HepG2 (cell line): Measurements from ENCODE around the gene PCDHB11. TPM values are rescaled to one million over a fixed set of nuclear protein-coding genes. Genes with fewer than 3 reads are reported as not detected.
A peak's percentile ranks its signal among the peaks of the same experiment; 100 is the strongest.
"Not testable (repeated sequence)": the region's sequence is repeated elsewhere in the genome, so short reads cannot be mapped to it uniquely, and the experiment has no call there.

Source experiments
- ATAC-seq: fragments of 200-7000 bp; cut with Tn5 transposase; 3 replicates; pipeline ENCODE4 v1.9.1; 2020; ENCODE audit warnings: mild to moderate bottlenecking, moderate library complexity
- BruUV-seq: library from RNA; stranded (reverse); fragments of 400-500 nt; replicated peaks from 2 replicates; lab custom pipeline; 2021; lab: Mats Ljungman, UMichigan
- CTCF ChIA-PET: fragments of 300-600 bp; formaldehyde crosslinking; extraction: SDS; loops from one replicate; lab custom pipeline; 2021; ENCODE audit warnings: low total read pairs, inconsistent platforms, low intra/inter-chr PET ratio; lab: Yijun Ruan, JAX
- POLR2A ChIA-PET: fragments of 350-600 bp; sonication (Branson Sonifier 250); formaldehyde crosslinking; loops from one replicate; lab custom pipeline; 2020; ENCODE audit warnings: antibody characterized with exemption, inconsistent platforms; lab: Yijun Ruan, JAX
- DNase-seq: peaks from one replicate; pipeline ENCODE4 v3.0.0-alpha.2; 2015; ENCODE audit warnings: low spot score
- FAIRE-seq: peaks from 3 replicates; lab custom pipeline; 2011; peaks lifted over from hg19 to GRCh38; lab: Jason Lieb, UNC
- H2AFZ ChIP-seq: one replicate; pipeline ENCODE4 v1.6.1; 2011; ENCODE audit warnings: low read length, inconsistent platforms
- H3K27ac ChIP-seq: fragments of 300-600 bp; 3 replicates; pipeline ENCODE4 v1.8.0; 2011; ENCODE audit warnings: mixed run types, mild to moderate bottlenecking, mixed read lengths, low read length, inconsistent platforms; ENCODE audit not compliant: insufficient read depth; ENCODE audit errors: extremely low read length
- H3K27me3 ChIP-seq, 2 experiments: fragments of 200-600 bp in 1 of 2; 2 replicates in 1 of 2; 3 replicates in 1 of 2; pipeline versions ENCODE4 v1.6.0 to v1.8.0; 2011; ENCODE audit warnings: low read length in 2 of 2, mild to moderate bottlenecking in 2 of 2, moderate library complexity in 2 of 2, inconsistent platforms in 1 of 2; ENCODE audit not compliant: insufficient read depth in 2 of 2, control insufficient read depth in 1 of 2
- H3K36me3 ChIP-seq, 2 experiments: fragments of 200-600 bp in 1 of 2; replicated peaks in 1 of 2; 2 replicates in 1 of 2; 3 replicates in 1 of 2; pipeline versions ENCODE4 v1.5.1 to v1.8.0; 2011; ENCODE audit warnings: low read length in 2 of 2, inconsistent platforms in 1 of 2; ENCODE audit not compliant: insufficient read depth in 2 of 2, control insufficient read depth in 1 of 2
- H3K4me1 ChIP-seq: 2 replicates; pipeline ENCODE4 v1.5.1; 2012; ENCODE audit warnings: low read length, inconsistent platforms; ENCODE audit not compliant: insufficient read depth
- H3K4me2 ChIP-seq: 2 replicates; pipeline ENCODE4 v1.6.0; 2011; ENCODE audit warnings: low read depth, low read length, inconsistent platforms
- H3K4me3 ChIP-seq, 3 experiments: fragments of 200-600 bp in 1 of 3; sonication (generic), shearing (Covaris generic) in 1 of 3; replicated peaks in 1 of 3; 2 replicates each; pipeline ENCODE4 v1.5.1; 2011 to 2016; ENCODE audit warnings: low read length in 3 of 3, inconsistent platforms in 2 of 3, low read depth in 2 of 3, mild to moderate bottlenecking in 2 of 3, control low read depth in 1 of 3, mixed read lengths in 1 of 3; ENCODE audit not compliant: insufficient read depth in 1 of 3
- H3K79me2 ChIP-seq: one replicate; pipeline ENCODE4 v1.6.1; 2011; ENCODE audit warnings: low read length, inconsistent platforms; ENCODE audit not compliant: insufficient read depth
- H3K9ac ChIP-seq: 2 replicates; pipeline ENCODE4 v1.6.0; 2011; ENCODE audit warnings: mild to moderate bottlenecking, low read depth, low read length, inconsistent platforms; ENCODE audit not compliant: insufficient read depth
- H3K9me3 ChIP-seq: 2 replicates; pipeline ENCODE4 v1.5.1; 2012; ENCODE audit warnings: mild to moderate bottlenecking, low read length
- H4K20me1 ChIP-seq: 2 replicates; pipeline ENCODE4 v1.6.0; 2011; ENCODE audit warnings: inconsistent platforms, mild to moderate bottlenecking, low read length, moderate library complexity; ENCODE audit not compliant: insufficient read depth
- NFE2L2 ChIP-seq: fragments of 150-350 bp; IDR thresholded peaks from 2 replicates; pipeline ENCODE4 v1.6.1; 2014; ENCODE audit warnings: low read length
- SOX6 ChIP-seq, 2 experiments: fragments of 450-650 bp in 1 of 2; sonication (generic) in 1 of 2; formaldehyde crosslinking in 1 of 2; IDR thresholded peaks; 2 replicates each; pipeline versions ENCODE4 v1.4.0 to v1.6.1; 2017 to 2020; ENCODE audit warnings: antibody characterized with exemption in 1 of 2, mild to moderate bottlenecking in 1 of 2, missing genetic modification reagents in 1 of 2
- SRF ChIP-seq: IDR thresholded peaks from 2 replicates; pipeline ENCODE4 v1.6.1; 2011; ENCODE audit warnings: mild to moderate bottlenecking, low read depth, low read length, moderate library complexity
- STAG1 ChIP-seq: sonication (generic); formaldehyde crosslinking; IDR thresholded peaks from 2 replicates; pipeline ENCODE4 v1.4.0; 2020; ENCODE audit warnings: missing genetic modification reagents
- TOPORS ChIP-seq: sonication (generic); formaldehyde crosslinking; IDR thresholded peaks from 2 replicates; pipeline ENCODE4 v1.8.0; 2023; ENCODE audit warnings: mild to moderate bottlenecking, missing genetic modification reagents
- ZFYVE20 ChIP-seq: sonication (generic); formaldehyde crosslinking; IDR thresholded peaks from 2 replicates; pipeline ENCODE4 v1.8.0; 2023; ENCODE audit warnings: low read depth, mild to moderate bottlenecking, moderate library complexity, missing genetic modification reagents, borderline replicate concordance
- WGBS: methylation state at CpG from one replicate; pipeline ENCODE4 v1.1.6; 2017; ENCODE audit warnings: low lambda C conversion rate; 5-methylcytosine and 5-hydroxymethylcytosine counted together
- in situ Hi-C: cut with HindIII; loops from 2 replicates; pipeline ENCODE4 v1.10.0; 2017; ENCODE audit warnings: low pct_unique_long_range_greater_than_20kb; ENCODE audit not compliant: extremely low pct_ligation_motif_present
- intact Hi-C: fragments of 100-400 bp; cut with micrococcal nuclease; formaldehyde crosslinking; loops from one replicate; pipeline ENCODE4 v1.10.0; 2022; ENCODE audit not compliant: unreplicated experiment
- polyA plus RNA-seq, 8 experiments: library from polyadenylated mRNA; depleted of rRNA in 3 of 8; stranded (reverse) in 7 of 8; unstranded in 1 of 8; fragments of >200 nt; fragmentation: Illumina TruSeq in 4 of 8; extraction: Trizol in 4 of 8; gene quantifications; 2 replicates each; pipeline versions ENCODE4 v1.2.1 to v1.2.3, GENCODE V29; 2011 to 2016; ENCODE audit warnings: low read depth in 4 of 8, missing spikeins in 1 of 8, mixed read lengths in 1 of 8; ENCODE audit not compliant: insufficient read depth in 1 of 8
- total RNA-seq, 5 experiments: library from RNA; depleted of rRNA; stranded (reverse); fragments of >200 nt; fragmentation: Illumina TruSeq; extraction: Trizol; gene quantifications; 2 replicates each; pipeline ENCODE4 v1.2.3, GENCODE V29; 2016; ENCODE audit warnings: low read depth in 1 of 5
- TF ChIP-seq, protein P1 (sequence below): sonication (generic); formaldehyde crosslinking; IDR thresholded peaks from 2 replicates; pipeline ENCODE4 v1.8.1; 2022; ENCODE audit warnings: mild to moderate bottlenecking, missing genetic modification reagents
- TF ChIP-seq, protein P2 (sequence below): sonication (generic); formaldehyde crosslinking; IDR thresholded peaks from 2 replicates; pipeline ENCODE4 v1.4.0; 2020; ENCODE audit warnings: missing genetic modification reagents
- TF ChIP-seq, protein P3 (sequence below): sonication (generic); formaldehyde crosslinking; IDR thresholded peaks from 2 replicates; pipeline ENCODE4 v1.8.0; 2022; ENCODE audit warnings: mild to moderate bottlenecking, missing genetic modification reagents
- TF ChIP-seq, protein P4 (sequence below): sonication (generic); formaldehyde crosslinking; IDR thresholded peaks from 2 replicates; pipeline ENCODE4 v1.5.0; 2020; ENCODE audit warnings: mild to moderate bottlenecking, missing genetic modification reagents, moderate library complexity
- TF ChIP-seq, protein P5 (sequence below): sonication (generic); formaldehyde crosslinking; IDR thresholded peaks from 2 replicates; pipeline ENCODE4 v1.4.0; 2020; ENCODE audit warnings: mild to moderate bottlenecking, missing genetic modification reagents

PCDHB11 gene
- total and polyA plus RNA-seq, 2 of the 13 experiments (the other 11 are each of a cell fraction or from before 2014, with no cell fraction given), result 0.07 TPM; not detected in 1

DNA sequence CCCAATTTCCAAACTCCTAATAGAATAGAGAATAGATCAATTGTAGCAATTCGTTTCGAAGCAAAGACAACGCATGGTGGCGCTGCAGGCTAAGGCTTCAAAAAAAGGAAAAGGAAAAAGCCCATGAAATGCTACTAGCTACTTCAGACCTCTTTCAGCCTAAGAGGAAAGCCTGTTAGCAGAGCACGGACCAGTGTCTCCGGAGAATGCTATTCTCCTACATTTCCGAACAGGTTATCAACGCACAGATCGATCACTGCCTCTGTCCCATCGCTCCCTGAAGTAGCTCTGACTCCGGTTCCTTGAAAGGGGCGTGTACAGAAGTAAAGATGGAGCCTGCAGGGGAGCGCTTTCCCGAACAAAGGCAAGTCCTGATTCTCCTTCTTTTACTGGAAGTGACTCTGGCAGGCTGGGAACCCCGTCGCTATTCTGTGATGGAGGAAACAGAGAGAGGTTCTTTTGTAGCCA lies 45.9 kb downstream of the PCDHB11 start, which contains the start of gene PCDHB15:
Gene PCDHB15 (plus strand): TSS at position 146 of the 468 bp plus-strand sequence. CDS start 184 bp downstream, at position 330.
- no peak within 1 kb of the TSS for H3K27ac ChIP-seq
- ChIA-PET CTCF (interaction anchor here (2.2 kb wide), 1 partner anchor 319 kb away, joined by 12 read pairs; no protein-coding TSS in a partner anchor), POLR2A (no interaction called here)
- no peaks in the 10 kb centered on the region; a peak in 1 of 5 replicates for H3K27me3 ChIP-seq
- H3K4me3 ChIP-seq, result peak within 1 kb of the TSS; percentile 28 to 58 (median 36)
- TF ChIP-seq, protein P1, sequence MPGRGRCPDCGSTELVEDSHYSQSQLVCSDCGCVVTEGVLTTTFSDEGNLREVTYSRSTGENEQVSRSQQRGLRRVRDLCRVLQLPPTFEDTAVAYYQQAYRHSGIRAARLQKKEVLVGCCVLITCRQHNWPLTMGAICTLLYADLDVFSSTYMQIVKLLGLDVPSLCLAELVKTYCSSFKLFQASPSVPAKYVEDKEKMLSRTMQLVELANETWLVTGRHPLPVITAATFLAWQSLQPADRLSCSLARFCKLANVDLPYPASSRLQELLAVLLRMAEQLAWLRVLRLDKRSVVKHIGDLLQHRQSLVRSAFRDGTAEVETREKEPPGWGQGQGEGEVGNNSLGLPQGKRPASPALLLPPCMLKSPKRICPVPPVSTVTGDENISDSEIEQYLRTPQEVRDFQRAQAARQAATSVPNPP (CRISPR knock-in tag), result no peak
- no peak for TF ChIP-seq ZFYVE20 (CRISPR knock-in tag)
- TF ChIP-seq SRF, result no peak
- TF ChIP-seq, protein P2, sequence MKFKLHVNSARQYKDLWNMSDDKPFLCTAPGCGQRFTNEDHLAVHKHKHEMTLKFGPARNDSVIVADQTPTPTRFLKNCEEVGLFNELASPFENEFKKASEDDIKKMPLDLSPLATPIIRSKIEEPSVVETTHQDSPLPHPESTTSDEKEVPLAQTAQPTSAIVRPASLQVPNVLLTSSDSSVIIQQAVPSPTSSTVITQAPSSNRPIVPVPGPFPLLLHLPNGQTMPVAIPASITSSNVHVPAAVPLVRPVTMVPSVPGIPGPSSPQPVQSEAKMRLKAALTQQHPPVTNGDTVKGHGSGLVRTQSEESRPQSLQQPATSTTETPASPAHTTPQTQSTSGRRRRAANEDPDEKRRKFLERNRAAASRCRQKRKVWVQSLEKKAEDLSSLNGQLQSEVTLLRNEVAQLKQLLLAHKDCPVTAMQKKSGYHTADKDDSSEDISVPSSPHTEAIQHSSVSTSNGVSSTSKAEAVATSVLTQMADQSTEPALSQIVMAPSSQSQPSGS (CRISPR knock-in tag), result no peak
- TF ChIP-seq, protein P3, sequence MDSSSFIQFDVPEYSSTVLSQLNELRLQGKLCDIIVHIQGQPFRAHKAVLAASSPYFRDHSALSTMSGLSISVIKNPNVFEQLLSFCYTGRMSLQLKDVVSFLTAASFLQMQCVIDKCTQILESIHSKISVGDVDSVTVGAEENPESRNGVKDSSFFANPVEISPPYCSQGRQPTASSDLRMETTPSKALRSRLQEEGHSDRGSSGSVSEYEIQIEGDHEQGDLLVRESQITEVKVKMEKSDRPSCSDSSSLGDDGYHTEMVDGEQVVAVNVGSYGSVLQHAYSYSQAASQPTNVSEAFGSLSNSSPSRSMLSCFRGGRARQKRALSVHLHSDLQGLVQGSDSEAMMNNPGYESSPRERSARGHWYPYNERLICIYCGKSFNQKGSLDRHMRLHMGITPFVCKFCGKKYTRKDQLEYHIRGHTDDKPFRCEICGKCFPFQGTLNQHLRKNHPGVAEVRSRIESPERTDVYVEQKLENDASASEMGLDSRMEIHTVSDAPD (CRISPR knock-in tag), result no peak
- TF ChIP-seq NFE2L2, result no peak
- TF ChIP-seq, protein P4, sequence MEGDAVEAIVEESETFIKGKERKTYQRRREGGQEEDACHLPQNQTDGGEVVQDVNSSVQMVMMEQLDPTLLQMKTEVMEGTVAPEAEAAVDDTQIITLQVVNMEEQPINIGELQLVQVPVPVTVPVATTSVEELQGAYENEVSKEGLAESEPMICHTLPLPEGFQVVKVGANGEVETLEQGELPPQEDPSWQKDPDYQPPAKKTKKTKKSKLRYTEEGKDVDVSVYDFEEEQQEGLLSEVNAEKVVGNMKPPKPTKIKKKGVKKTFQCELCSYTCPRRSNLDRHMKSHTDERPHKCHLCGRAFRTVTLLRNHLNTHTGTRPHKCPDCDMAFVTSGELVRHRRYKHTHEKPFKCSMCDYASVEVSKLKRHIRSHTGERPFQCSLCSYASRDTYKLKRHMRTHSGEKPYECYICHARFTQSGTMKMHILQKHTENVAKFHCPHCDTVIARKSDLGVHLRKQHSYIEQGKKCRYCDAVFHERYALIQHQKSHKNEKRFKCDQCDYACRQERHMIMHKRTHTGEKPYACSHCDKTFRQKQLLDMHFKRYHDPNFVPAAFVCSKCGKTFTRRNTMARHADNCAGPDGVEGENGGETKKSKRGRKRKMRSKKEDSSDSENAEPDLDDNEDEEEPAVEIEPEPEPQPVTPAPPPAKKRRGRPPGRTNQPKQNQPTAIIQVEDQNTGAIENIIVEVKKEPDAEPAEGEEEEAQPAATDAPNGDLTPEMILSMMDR (CRISPR knock-in tag), result peak; percentile 56
- TF ChIP-seq TOPORS (CRISPR knock-in tag), result no peak
- TF ChIP-seq, protein P5, sequence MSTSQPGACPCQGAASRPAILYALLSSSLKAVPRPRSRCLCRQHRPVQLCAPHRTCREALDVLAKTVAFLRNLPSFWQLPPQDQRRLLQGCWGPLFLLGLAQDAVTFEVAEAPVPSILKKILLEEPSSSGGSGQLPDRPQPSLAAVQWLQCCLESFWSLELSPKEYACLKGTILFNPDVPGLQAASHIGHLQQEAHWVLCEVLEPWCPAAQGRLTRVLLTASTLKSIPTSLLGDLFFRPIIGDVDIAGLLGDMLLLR (CRISPR knock-in tag), result no peak
- no peak for TF ChIP-seq SOX6 (IDR thresholded peaks at IDR 0.05)
- TF ChIP-seq SOX6 (CRISPR knock-in tag; IDR thresholded peaks at IDR 0.05), result no peak
- peak; percentile 57 for TF ChIP-seq STAG1 (CRISPR knock-in tag)
- intact Hi-C loops (no loop called here), in situ Hi-C loops (no loop called here)
- peak within 1 kb of the TSS; percentile 29; the same call in 1 of the 2 replicates for H3K9ac ChIP-seq
- no peak for FAIRE-seq
- H3K36me3 ChIP-seq, result no peaks in the 10 kb centered on the region
- H3K4me2 ChIP-seq, result peak within 1 kb of the TSS; percentile 69
- H3K79me2 ChIP-seq, result no peaks in the 10 kb centered on the region
- H3K4me1 ChIP-seq, result no peaks in the 10 kb centered on the region
- WGBS, result 16% methylated on average over 12 of the region's 16 CpGs
- peak; percentile 9 for DNase-seq
- no TSS peak for BruUV-seq
- H2AFZ ChIP-seq, result peak within 1 kb of the TSS; percentile 25
- H3K9me3 ChIP-seq, result peaks cover 80% of the 10 kb centered on the region
- peak; percentile 54 for ATAC-seq
- H4K20me1 ChIP-seq, result no peaks in the 10 kb centered on the region

DNA sequence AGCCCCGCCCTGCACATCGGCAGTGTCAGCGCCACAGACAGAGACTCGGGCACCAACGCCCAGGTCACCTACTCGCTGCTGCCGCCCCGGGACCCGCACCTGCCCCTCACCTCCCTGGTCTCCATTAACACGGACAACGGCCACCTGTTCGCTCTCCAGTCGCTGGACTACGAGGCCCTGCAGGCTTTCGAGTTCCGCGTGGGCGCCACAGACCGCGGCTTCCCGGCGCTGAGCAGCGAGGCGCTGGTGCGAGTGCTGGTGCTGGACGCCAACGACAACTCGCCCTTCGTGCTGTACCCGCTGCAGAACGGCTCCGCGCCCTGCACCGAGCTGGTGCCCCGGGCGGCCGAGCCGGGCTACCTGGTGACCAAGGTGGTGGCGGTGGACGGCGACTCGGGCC lies 47.5 kb downstream of the PCDHB11 start:
- FAIRE-seq, H3K9ac ChIP-seq, H4K20me1 ChIP-seq, H3K79me2 ChIP-seq, POLR2A ChIA-PET, CTCF ChIA-PET, H3K27me3 ChIP-seq, intact Hi-C loops, in situ Hi-C loops, DNase-seq, H3K4me1 ChIP-seq, H2AFZ ChIP-seq, H3K36me3 ChIP-seq, ATAC-seq, H3K4me3 ChIP-seq, BruUV-seq, H3K4me2 ChIP-seq, H3K27ac ChIP-seq: not testable (repeated sequence)
- 10% methylated on average over 2 of the region's 42 CpGs for WGBS
- peaks cover 79% of the 10 kb centered on the region for H3K9me3 ChIP-seq
